SK-N-SH (cell line): ENCODE measurements around the gene LSP1. TPM values are rescaled to one million over a fixed set of nuclear protein-coding genes. Genes with fewer than 3 reads are reported as not detected.

Experiments used
- CTCF ChIA-PET: fragments of 300-600, 350-600 bp; formaldehyde crosslinking; extraction: SDS; loops from one replicate; lab custom pipeline; 2021; lab: Yijun Ruan, JAX
- POLR2A ChIA-PET: fragments of 350-600 bp; sonication (Branson Sonifier 250); formaldehyde crosslinking; extraction: SDS; loops from one replicate; lab custom pipeline; 2020; ENCODE audit warnings: antibody characterized with exemption, inconsistent platforms; lab: Yijun Ruan, JAX
- DNase-seq: peaks from one replicate; pipeline ENCODE4 v3.0.0; 2012
- H2AFZ ChIP-seq: fragments of 200-600 bp; sonication (generic); 2 replicates; pipeline ENCODE4 v1.8.1; 2016; ENCODE audit warnings: antibody characterized with exemption, mild to moderate bottlenecking, low read depth
- H3F3A ChIP-seq: fragments of 200-600 bp; sonication (generic); replicated peaks from 2 replicates; pipeline ENCODE3; 2016; ENCODE audit warnings: antibody characterized with exemption, mild to moderate bottlenecking; ENCODE audit not compliant: insufficient read depth
- H3K27ac ChIP-seq, 2 experiments: fragments of 200-500 bp in 1 of 2; fragments of 200-600 bp in 1 of 2; sonication (Bioruptor generic) in 1 of 2; sonication (generic), shearing (Covaris generic) in 1 of 2; 2 replicates each; pipeline versions ENCODE4 v1.5.1 to v1.6.1; 2014 to 2016; ENCODE audit warnings: low read depth in 2 of 2, inconsistent platforms in 1 of 2, low read length in 1 of 2, mild to moderate bottlenecking in 1 of 2, mixed read lengths in 1 of 2
- H3K27me3 ChIP-seq: fragments of 200-600 bp; sonication (generic), shearing (Covaris generic); 2 replicates; pipeline ENCODE4 v1.6.1; 2016; ENCODE audit warnings: mixed run types; ENCODE audit not compliant: insufficient read depth
- H3K36me3 ChIP-seq, 2 experiments: fragments of 200-500 bp in 1 of 2; fragments of 200-600 bp in 1 of 2; sonication (Bioruptor generic) in 1 of 2; sonication (generic) in 1 of 2; replicated peaks in 1 of 2; 2 replicates each; pipeline versions ENCODE3 to v1.5.1; 2014 to 2016; ENCODE audit warnings: low read length in 1 of 2, mild to moderate bottlenecking in 1 of 2; ENCODE audit not compliant: insufficient read depth in 2 of 2, control insufficient read depth in 1 of 2
- H3K4me1 ChIP-seq, 2 experiments: fragments of 200-500 bp in 1 of 2; fragments of 200-600 bp in 1 of 2; sonication (Bioruptor generic) in 1 of 2; sonication (generic), shearing (Covaris generic) in 1 of 2; 2 replicates each; pipeline versions ENCODE4 v1.5.1 to v1.6.1; 2014 to 2016; ENCODE audit warnings: low read depth in 1 of 2, low read length in 1 of 2, mixed run types in 1 of 2; ENCODE audit not compliant: insufficient read depth in 2 of 2, control insufficient read depth in 1 of 2
- H3K4me2 ChIP-seq: fragments of 200-600 bp; sonication (generic), shearing (Covaris generic); 2 replicates; pipeline ENCODE4 v1.6.1; 2017; ENCODE audit warnings: mixed run types
- H3K4me3 ChIP-seq, 2 experiments: fragments of 200-500 bp in 1 of 2; fragments of 200-600 bp in 1 of 2; sonication (Bioruptor generic) in 1 of 2; sonication (generic), shearing (Covaris generic) in 1 of 2; 2 replicates each; pipeline versions ENCODE4 v1.5.1 to v1.8.1; 2014 to 2016; ENCODE audit warnings: low read depth in 2 of 2, inconsistent platforms in 1 of 2, low read length in 1 of 2, mild to moderate bottlenecking in 1 of 2, mixed read lengths in 1 of 2, moderate library complexity in 1 of 2
- H3K79me2 ChIP-seq: fragments of 200-600 bp; sonication (generic); 2 replicates; pipeline ENCODE4 v1.8.1; 2017; ENCODE audit warnings: mild to moderate bottlenecking; ENCODE audit not compliant: insufficient read depth
- H3K9ac ChIP-seq: fragments of 200-600 bp; sonication (generic); 2 replicates; pipeline ENCODE4 v1.6.1; 2017; ENCODE audit warnings: mixed run types
- H3K9me2 ChIP-seq: fragments of 200-600 bp; sonication (generic); 2 replicates; pipeline ENCODE4 v1.6.1; 2017; ENCODE audit warnings: mixed run types
- H3K9me3 ChIP-seq: fragments of 200-600 bp; sonication (generic); 2 replicates; pipeline ENCODE4 v1.6.1; 2017; ENCODE audit warnings: mixed run types, mild to moderate bottlenecking, moderate library complexity
- H4K20me1 ChIP-seq: fragments of 200-600 bp; sonication (generic); 2 replicates; pipeline ENCODE4 v1.6.1; 2017; ENCODE audit warnings: mild to moderate bottlenecking, mixed run types; ENCODE audit not compliant: insufficient read depth
- CHD2 ChIP-seq: fragments of 150-350 bp; IDR thresholded peaks from 2 replicates; pipeline ENCODE4 v1.6.1; 2018; ENCODE audit warnings: low read length; ENCODE audit not compliant: partially characterized antibody
- EP300 ChIP-seq, 2 experiments: IDR thresholded peaks; 2 replicates each; pipeline versions ENCODE4 v1.4.0 to v1.6.1; 2012; ENCODE audit warnings: borderline replicate concordance in 1 of 2, low read depth in 1 of 2, low read length in 1 of 2
- GATA2 ChIP-seq: sonication (generic); formaldehyde crosslinking; IDR thresholded peaks from 2 replicates; pipeline ENCODE4 v1.5.0; 2020; ENCODE audit warnings: mild to moderate bottlenecking, missing genetic modification reagents
- JUND ChIP-seq: IDR thresholded peaks from 2 replicates; pipeline ENCODE4 v1.4.0; 2012
- MEF2A ChIP-seq: IDR thresholded peaks from 2 replicates; pipeline ENCODE4 v1.4.0; 2012; ENCODE audit warnings: low read depth, borderline replicate concordance
- MXI1 ChIP-seq: IDR thresholded peaks from 2 replicates; pipeline ENCODE4 v1.6.1; 2012; ENCODE audit warnings: mild to moderate bottlenecking, low read depth, low read length, improper control_type of control experiment
- RCOR1 ChIP-seq: fragments of 150-350 bp; IDR thresholded peaks from 2 replicates; pipeline ENCODE4 v1.6.1; 2017; ENCODE audit warnings: antibody characterized with exemption, low read length
- RFX5 ChIP-seq: IDR thresholded peaks from 2 replicates; pipeline ENCODE4 v1.6.1; 2012; ENCODE audit warnings: mild to moderate bottlenecking, improper control_type of control experiment, low read length
- RXRA ChIP-seq: IDR thresholded peaks from 2 replicates; pipeline ENCODE4 v1.4.0; 2012; ENCODE audit warnings: low read depth, mild to moderate bottlenecking, borderline replicate concordance
- SMC3 ChIP-seq: IDR thresholded peaks from 2 replicates; pipeline ENCODE4 v1.6.1; 2012; ENCODE audit warnings: low read depth, low read length, improper control_type of control experiment
- TCF12 ChIP-seq: IDR thresholded peaks from 2 replicates; pipeline ENCODE4 v1.4.0; 2012
- USF1 ChIP-seq: IDR thresholded peaks from 2 replicates; pipeline ENCODE4 v1.4.0; 2012; ENCODE audit warnings: low read depth, borderline replicate concordance
- YY1 ChIP-seq: IDR thresholded peaks from 2 replicates; pipeline ENCODE4 v1.4.0; 2012; ENCODE audit warnings: low read depth, mild to moderate bottlenecking
- WGBS: methylation state at CpG from one replicate; pipeline ENCODE4 v1.1.6; 2017; ENCODE audit warnings: low lambda C conversion rate; 5-methylcytosine and 5-hydroxymethylcytosine counted together
- polyA plus RNA-seq, 3 experiments: library from polyadenylated mRNA; depleted of rRNA; stranded (reverse); fragments of >200 nt; gene quantifications; 2 replicates each; pipeline ENCODE4 v1.2.3, GENCODE V29; 2012
- TF ChIP-seq, protein P1 (sequence below): IDR thresholded peaks from 2 replicates; pipeline ENCODE4 v1.6.1; 2012; ENCODE audit warnings: mild to moderate bottlenecking, low read depth, low read length, moderate library complexity

Gene LSP1
- polyA plus RNA-seq, 1 of the 3 experiments (the other 2 are of a cell fraction) = 0.38 TPM

- TF ChIP-seq RXRA = no peak; the same call in 1 of the 2 replicates
- no peak for TF ChIP-seq MXI1
- no peak for TF ChIP-seq RFX5
- 0 out of 2 replicates have a peak, but pooled peaks have one; percentile 13 for TF ChIP-seq RCOR1
- TF ChIP-seq, protein P1, sequence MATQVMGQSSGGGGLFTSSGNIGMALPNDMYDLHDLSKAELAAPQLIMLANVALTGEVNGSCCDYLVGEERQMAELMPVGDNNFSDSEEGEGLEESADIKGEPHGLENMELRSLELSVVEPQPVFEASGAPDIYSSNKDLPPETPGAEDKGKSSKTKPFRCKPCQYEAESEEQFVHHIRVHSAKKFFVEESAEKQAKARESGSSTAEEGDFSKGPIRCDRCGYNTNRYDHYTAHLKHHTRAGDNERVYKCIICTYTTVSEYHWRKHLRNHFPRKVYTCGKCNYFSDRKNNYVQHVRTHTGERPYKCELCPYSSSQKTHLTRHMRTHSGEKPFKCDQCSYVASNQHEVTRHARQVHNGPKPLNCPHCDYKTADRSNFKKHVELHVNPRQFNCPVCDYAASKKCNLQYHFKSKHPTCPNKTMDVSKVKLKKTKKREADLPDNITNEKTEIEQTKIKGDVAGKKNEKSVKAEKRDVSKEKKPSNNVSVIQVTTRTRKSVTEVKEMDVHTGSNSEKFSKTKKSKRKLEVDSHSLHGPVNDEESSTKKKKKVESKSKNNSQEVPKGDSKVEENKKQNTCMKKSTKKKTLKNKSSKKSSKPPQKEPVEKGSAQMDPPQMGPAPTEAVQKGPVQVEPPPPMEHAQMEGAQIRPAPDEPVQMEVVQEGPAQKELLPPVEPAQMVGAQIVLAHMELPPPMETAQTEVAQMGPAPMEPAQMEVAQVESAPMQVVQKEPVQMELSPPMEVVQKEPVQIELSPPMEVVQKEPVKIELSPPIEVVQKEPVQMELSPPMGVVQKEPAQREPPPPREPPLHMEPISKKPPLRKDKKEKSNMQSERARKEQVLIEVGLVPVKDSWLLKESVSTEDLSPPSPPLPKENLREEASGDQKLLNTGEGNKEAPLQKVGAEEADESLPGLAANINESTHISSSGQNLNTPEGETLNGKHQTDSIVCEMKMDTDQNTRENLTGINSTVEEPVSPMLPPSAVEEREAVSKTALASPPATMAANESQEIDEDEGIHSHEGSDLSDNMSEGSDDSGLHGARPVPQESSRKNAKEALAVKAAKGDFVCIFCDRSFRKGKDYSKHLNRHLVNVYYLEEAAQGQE = no peak
- peak; percentile 63; the same call in 1 of the 2 replicates for TF ChIP-seq TCF12
- no peak for TF ChIP-seq SMC3
- peak in 1 of 2 experiments; percentile 51; a peak in 1 of 4 replicates for TF ChIP-seq EP300 (IDR thresholded peaks at IDR 0.05; ENCODE audit: borderline replicate concordance in 1 of 2, low read depth in 1 of 2, low read length in 1 of 2)
These were observed 10.7 kb downstream of the LSP1 start (continued) for GRCh38 chr11:1863352-1864216.

DNA sequence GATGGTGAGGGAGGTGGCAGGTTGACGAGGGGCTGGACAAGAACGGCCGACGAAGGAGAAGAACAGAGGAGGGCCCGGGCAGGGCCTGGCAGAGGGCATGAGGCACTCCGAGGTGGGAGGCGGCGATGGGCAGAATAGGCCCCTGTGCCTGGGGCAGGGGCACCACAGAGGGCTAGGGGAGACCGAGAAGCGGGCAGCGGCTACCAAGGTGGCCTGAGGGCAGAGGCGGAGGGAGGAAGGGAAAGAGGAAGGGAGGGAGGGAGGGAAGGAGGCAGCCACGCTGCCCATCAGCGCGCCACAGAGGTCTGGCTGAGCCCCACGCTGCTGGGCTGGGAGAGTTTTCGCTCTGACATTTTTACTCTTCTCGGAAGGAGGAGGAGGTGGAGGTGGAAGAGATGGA lies 11.3 kb downstream of the LSP1 start:
- WGBS = 88% methylated on average over 18 of the region's 18 CpGs
- no peaks in the 10 kb centered on the region for H3K36me3 ChIP-seq
- no peak for TF ChIP-seq MEF2A
- TF ChIP-seq JUND = no peak
- TF ChIP-seq CHD2 = no peak
- no peak for TF ChIP-seq USF1
- no peak for TF ChIP-seq YY1
- no peak for TF ChIP-seq GATA2 (CRISPR knock-in tag)
- TF ChIP-seq, all 33 proteins: peak for 0
- Histone ChIP-seq H3K9ac (0 out of 2 replicates have a peak overlapping the region, but pooled peaks have one; percentile 11), H2AFZ (no peak overlapping the region), H3K4me1 (peaks cover 18 to 44% of the 10 kb centered on the region in 2 experiments; a peak in 3 of 4 replicates), H3K27me3 (no peaks in the 10 kb centered on the region), H3K79me2 (no peaks in the 10 kb centered on the region), H3K4me3 (no peak overlapping the region), H3K27ac (peak overlapping the region; percentile 50 to 61; a peak in 3 of 4 replicates), H3K4me2 (peak overlapping the region; percentile 69; the same call in 1 of the 2 replicates), H3K9me3 (no peaks in the 10 kb centered on the region), H3F3A (no peaks in the 10 kb centered on the region), H4K20me1 (no peaks in the 10 kb centered on the region), H3K9me2 (no peaks in the 10 kb centered on the region)
- DNase-seq = peak; percentile 57
- POLR2A ChIA-PET = no interaction called here
- CTCF ChIA-PET = interaction anchor here (2.8 kb wide), 1 partner anchor 211 kb away, joined by 9 read pairs; no protein-coding TSS in a partner anchor
